CD4-positive, alpha-beta T cell treated with Interleukin-17A for 4 hours (primary cell): ENCODE results near the gene SPATC1L.
A peak's percentile ranks its signal among the peaks of the same experiment; 100 is the strongest.

ENCODE experiments used
- DNase-seq: peaks from one replicate; pipeline ENCODE4 v3.0.0-alpha.2; 2020; ENCODE audit warnings: mixed read lengths

The SPATC1L gene

GRCh38 chr21:46160907-46161632, 23.2 kb downstream of the SPATC1L start:
- DNase-seq, result no peak

DNA sequence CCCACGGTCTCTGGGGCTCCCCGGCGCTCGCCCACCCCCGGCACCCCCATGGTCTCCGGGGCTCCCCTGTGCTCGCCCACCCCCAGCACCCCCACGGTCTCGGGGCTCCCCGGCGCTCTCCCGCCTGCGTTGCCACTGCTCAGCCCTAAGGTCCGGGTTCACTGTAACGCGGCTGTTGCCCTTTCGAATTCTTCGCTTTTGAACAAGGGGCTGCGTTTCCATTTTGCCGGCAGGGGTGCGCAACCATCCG, 23.7 kb downstream of the SPATC1L start:
- DNase-seq, result no peak

- DNase-seq, result no peak
These were observed 24.2 kb downstream of the SPATC1L start for GRCh38 chr21:46159841-46160656.

DNA sequence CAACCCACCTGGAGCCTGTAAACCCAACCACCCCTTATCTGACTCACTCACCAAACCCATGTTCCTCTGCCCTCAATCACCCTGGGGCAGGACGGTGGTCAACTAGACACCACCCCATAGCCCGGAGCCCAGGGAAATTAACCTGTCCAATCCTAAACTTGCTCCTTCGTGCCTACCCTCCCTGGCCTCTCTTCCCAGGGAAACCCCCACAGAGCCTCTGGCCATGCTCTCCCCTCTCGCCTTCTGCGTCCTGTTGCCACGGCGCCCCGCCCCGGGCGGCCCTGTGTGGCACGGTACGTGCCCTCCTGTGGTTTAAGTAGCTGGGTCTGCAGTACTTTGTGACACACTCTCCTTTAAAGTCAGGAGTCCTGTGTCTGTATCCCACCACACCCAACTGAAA, 24.9 kb downstream of the SPATC1L start:
- no peak for DNase-seq

DNA sequence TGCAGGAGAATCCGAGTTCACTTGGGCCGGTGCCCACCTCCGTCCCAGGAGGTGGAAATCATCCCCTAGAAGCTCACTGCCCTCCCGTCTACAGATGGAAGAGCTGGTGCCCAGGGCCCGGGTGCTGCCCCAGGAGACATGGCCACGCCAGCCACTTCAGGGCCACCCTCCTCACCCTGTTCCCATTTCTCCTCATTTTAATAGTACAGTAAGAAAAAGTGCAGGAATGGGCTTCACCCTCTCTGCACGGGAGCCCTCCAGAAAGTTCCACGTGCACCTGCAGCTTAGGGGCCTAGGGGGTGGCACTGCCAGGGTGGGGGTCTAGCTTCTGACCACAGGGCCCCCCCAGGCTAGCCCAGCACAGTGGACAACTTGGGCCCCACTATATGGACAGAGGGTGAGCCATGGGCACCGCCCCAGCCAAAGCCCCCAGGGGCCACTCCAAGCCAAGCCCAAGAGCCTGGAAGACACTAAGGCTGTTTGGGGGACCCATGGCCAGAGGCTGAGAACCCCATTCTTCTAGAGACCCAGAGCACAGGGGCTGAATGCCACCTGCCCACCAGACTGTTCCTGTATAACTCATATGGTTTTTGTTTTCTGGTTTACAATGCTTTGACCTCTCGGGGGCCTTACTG, 25.5 kb downstream of the SPATC1L start:
- no peak for DNase-seq

DNA sequence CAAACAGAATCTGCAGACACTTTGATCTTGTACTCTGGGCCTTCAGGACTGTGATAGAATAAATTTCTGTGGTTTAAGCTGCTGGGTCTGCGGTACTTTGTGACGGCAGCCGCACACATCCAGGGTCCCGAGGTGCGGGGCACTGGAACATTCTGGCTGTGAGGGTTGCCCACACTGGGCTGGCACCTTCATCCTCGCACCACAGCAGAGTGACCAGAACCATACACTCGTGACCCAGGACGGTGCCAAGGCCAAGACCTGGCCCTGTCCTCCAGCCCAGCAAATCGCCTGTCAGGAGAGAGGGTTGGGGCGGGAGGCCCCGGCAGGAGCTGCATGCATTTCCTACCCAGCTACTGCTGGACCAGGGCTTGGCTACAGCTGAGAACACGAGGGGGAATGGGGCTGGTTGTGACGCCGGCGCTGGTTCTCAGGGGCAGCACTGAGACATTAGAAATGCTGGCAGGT, 26.2 kb downstream of the SPATC1L start:
- no peak for DNase-seq

- DNase-seq, result no peak
These were observed 26.8 kb downstream of the SPATC1L start for GRCh38 chr21:46157396-46157986.

GRCh38 chr21:46156678-46157077, 27.6 kb downstream of the SPATC1L start:
- DNase-seq, result no peak

DNA sequence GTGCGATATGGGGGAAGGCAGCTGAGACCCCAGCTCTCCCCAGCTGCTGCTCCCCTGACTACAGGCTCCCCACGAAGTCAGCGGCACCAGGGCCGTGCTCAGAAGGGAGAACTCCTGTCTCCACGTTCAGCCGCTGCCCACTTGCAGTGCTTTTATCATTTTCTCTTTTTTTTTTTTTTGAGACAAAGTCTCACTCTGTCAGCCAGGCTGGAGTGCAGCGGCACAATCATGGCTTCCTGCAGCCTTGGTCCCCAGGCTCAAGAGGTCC, 27.9 kb downstream of the SPATC1L start:
- DNase-seq, result no peak

GRCh38 chr21:46155514-46156377, 28.5 kb downstream of the SPATC1L start, which contains the start of gene FTCD:
Gene FTCD (minus strand): TSS chr21:46155579. CDS start chr21:46155523, 56 bp downstream.
- DNase-seq, result no peak

DNA sequence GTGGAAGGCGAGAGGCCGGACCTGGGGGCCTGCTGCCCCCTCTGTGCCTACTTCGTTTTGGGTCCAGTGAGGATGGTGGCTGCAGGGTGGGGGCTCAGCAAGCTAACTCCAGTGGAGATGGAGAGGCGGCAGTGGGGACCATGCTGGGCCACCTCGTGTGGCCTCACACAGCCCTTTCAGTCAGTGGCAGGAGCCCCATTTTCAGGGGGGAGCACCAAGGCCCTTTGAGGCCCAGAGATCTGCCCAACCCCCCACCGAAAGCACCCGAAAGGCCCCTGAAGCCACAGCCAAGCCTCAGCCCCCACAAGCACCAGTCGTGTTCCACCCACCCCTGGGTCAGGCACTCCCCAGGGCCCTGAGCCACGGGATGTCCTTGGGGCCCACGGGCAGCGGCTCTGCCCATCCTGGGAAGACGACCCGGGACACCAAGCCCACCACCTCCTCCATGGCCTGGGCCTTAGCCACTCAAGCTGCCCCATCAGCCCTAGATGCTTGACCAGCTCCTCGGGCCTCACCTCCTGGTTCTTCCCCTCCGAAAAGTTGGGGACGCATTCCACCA, 29.2 kb downstream of the SPATC1L start:
- DNase-seq, result no peak

GRCh38 chr21:46154155-46154954, 29.9 kb downstream of the SPATC1L start:
- no peak for DNase-seq

DNA sequence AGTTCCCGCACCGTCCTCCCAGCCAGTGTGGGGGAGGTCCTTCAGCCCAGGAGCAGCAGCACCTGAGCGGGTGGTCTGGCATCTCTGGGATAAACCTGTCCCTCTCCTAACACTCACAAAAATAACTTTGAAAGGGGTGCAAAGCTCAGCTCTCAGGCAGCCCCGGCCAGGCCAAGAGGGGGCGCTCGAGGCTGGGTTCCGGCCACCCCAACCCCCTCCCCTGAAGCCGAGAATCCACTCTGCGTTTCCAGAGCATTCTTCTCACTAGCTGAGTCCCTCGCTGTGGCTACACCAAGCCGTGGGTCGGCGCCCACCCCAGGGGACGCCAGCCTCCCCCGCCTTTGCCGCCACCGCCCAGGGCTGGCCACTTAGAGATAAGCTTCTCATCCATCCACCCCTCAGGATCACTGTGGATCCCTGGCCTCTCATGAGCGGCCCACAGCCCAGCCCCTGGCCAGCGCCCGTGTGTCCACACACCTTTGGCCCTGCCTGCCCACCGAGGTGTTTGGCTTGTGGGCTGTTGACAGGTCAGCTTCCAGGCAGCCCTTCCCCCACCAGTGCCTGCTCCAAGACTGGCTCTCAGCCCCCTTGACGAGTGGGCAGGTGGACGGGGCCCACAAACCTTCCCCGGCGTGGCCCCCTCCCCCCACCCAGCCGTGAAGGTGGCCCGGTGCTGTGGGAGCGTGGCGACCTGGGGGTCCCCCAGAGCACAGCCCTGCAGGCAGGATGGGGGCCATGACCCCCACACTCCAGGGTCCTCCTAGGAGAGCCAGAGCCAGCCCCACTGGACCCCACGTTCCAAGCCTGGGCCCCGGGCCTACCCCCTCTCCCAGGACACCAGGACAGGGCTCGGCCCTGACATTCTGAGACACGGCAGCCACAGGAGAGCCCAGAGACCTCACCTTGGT, 30.8 kb downstream of the SPATC1L start:
- DNase-seq, result peak; percentile 65

DNA sequence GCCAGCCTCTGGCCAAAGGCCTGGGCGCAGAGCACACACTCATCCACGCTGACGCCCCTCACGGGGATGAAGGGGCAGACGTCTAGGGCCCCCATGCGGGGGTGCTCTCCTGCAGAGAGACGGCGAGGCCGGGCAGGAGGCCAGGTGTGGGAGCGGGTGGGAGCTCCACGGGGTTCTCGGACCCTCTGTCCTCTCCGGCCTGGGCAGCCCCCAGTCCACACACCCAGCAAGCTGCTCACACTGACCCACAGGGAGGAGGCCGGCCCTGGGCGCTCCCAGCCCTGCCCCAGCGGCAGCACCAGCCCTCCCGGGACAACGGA, 31.4 kb downstream of the SPATC1L start:
- DNase-seq, result no peak

DNA sequence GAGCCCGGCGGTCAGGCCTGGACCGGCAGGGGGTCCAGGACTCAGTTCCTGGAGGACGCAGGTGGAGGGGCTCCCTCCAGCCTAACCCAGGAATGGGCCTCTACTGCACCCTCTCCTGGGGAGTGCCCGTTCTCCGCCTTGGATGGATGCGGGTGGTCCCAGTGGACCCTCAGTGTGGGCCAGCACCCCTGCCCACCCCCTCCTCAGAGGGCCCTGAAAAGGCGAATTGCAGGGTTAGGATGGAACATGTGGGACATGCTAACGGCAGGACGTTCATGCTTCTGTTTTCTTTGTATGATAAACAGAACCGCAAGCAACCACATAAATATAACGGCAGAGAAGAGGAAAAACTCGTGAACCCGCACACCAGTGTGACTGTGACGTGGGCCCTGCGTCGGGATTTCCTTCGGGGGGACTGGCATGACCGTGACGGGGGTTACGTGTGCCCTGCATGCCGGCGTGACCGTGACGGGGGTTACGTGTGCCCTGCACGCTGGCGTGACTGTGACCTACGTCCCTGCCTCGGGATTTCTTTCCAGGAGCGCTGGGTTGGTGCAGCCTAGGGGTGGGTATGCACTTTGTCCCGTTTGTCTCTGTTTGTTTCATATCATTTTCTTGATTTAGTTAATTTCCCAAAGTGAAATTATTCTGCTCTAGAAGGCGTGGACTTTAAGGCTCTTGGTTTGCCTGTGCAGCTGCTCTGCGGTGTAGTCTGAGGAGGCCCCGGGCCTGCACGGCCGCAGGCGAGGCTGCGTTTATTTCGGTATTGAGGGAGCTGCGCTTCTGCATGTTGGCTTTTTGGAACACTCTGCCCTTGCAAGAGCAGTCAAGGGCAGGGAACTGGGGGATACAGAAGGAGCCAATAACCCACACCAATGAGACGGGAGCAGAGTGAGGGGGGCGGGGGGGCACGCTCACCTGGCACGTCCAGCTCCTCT, 32.0 kb downstream of the SPATC1L start:
- no peak for DNase-seq

GRCh38 chr21:46151261-46151988, 32.8 kb downstream of the SPATC1L start:
- no peak for DNase-seq

DNA sequence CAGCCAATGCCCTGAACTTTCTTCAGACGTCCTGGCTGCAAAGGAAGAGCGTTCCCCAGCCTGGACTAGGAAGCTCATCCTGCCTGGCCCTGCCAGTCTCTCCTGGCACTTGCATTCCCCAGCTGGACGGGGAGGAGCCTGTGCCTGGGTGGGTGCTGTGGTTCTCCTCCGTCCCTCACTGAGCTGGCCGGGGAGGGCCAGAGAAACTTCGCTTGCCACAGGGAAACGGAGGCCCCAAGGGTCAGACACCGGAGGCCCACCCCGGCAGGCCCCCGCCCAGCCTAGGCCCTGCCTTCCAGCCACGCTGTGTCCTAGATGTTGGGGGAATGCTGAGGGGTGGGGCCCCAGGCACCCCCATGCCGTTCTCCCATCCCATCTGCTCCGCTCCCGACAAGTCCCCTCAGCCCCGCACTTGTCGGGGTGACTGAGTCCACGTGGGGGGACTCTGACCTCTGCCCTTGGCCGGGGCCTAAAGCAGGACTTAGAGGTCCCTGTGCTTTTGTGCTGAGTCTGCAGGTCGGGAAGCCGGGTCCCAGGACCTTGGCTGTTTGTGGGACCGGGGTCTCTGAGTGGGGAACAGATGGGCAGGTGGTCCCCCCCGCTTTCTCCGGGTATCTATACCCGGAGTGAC, 33.7 kb downstream of the SPATC1L start:
- DNase-seq, result no peak

DNA sequence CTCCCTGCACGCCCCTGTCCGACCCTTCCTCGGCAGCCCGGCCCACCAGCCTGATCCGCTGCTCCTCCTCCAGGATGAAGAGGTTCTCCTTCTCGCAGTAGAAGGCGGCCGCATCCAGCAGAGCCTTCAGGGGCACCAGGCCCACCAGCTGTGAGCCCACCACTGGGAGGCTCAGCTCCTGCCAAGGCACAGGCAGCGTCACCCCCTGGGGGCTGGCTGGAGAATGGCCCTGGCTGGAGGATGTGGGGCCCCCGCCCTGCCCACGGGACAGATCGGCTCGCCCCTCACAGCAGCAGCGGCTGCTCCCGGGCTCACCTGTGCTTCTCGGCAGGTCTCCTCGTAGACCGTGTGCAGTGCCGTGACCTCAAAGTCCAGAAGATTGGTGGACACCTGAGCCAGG, 34.2 kb downstream of the SPATC1L start:
- DNase-seq, result no peak
